Astrocyte of the hippocampus (primary cell): ENCODE measurements around the gene KLHL25.

Source experiments
- DNase-seq: peaks from one replicate; pipeline ENCODE4 v3.0.0; 2011; ENCODE audit warnings: low read depth, low spot score

The KLHL25 gene

GRCh38 chr15:85777250-85778106 lies 17.2 kb downstream of the KLHL25 start:
- no peak for DNase-seq

- DNase-seq = no peak
These were observed 20.8 kb downstream of the KLHL25 start for GRCh38 chr15:85773970-85774369.

DNA sequence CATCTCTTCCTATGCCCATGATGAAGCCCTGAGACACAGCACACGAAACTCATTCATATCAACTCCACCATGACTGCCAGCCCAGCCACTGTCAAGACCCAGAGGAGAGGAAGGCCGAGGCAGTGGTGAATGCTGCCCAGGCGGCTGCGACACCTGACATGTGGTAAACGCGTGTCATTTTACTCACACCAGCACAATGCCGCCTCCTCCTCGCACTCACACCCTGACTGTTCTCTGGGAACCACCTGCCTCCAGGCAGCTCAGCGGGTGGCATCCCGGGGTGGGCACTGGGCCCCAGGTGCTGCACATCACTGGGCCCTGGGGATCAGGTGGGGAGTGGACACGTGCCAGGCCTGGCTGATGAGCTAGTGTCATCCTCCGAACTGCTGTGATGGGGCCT lies 21.5 kb downstream of the KLHL25 start:
- DNase-seq = no peak

- DNase-seq = no peak
These were observed 22.1 kb downstream of the KLHL25 start for GRCh38 chr15:85772668-85773067.

DNA sequence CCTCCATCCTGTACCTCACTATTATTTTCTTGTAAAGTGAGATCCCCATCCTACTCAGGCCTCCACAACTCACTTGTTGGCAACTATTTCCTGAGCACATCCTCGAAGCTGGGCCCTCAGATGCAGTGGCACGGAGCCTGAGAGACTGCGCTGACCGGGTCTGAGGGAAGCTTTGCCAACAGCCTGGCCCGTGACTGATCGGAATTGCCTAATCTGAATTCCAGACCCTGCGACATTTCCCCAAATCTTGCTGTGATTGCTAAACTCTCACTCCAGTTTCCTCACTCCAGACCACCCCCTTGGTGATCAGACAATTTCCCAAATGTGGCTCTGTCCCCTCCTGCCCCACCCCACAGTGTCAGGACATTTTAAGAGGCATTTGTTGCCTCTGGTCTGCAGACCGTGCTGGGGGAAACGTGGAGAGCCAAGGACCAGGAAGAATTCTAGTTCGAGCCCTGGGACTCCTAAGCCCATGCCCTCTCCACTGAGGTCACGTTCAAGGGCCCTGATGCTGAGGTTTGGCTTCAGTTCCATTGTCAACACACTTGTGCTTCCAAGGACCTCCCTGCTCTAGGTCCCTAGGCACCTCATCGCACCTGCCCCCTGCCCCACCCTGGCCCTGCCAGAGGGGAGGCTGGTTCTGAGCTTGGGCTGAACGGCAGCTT lies 22.8 kb downstream of the KLHL25 start:
- no peak for DNase-seq

GRCh38 chr15:85771271-85771670 lies 23.5 kb downstream of the KLHL25 start:
- no peak for DNase-seq

GRCh38 chr15:85770096-85771041 lies 24.4 kb downstream of the KLHL25 start:
- no peak for DNase-seq

DNA sequence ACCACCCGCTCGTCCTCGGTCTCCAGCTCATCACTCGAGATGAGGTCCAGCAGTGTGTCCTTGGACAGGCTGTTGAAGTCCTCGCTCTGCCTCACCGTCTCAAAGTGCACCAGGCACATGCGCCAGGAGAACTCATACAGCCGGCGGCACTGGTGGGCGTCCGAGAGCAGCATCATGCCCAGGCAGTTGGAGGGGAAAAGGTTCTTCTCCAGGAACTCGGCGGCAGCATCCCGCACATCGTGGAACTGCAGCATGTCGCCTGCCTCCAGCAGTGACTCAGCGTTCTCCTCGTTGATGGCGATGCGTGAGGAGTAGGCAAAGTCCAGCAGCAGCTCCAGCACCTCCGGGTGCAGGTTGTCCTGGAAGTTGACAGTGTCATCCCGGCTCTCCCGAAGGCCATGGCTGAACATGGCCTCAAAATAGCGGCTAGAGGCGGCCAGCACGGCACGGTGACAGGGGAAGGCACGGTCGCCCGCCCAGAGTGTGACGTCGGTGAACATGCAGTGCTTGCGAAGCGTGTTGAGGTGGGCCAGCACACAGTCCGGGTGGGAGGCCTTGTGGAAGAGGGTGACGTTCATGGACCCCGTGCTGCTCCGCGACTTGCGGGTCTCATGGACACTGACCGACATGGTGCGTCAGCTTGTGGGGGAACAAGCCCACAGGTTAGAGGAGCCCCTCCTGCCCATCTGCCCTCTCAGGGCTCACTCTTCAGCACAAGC lies 25.4 kb downstream of the KLHL25 start:
- DNase-seq = no peak

DNA sequence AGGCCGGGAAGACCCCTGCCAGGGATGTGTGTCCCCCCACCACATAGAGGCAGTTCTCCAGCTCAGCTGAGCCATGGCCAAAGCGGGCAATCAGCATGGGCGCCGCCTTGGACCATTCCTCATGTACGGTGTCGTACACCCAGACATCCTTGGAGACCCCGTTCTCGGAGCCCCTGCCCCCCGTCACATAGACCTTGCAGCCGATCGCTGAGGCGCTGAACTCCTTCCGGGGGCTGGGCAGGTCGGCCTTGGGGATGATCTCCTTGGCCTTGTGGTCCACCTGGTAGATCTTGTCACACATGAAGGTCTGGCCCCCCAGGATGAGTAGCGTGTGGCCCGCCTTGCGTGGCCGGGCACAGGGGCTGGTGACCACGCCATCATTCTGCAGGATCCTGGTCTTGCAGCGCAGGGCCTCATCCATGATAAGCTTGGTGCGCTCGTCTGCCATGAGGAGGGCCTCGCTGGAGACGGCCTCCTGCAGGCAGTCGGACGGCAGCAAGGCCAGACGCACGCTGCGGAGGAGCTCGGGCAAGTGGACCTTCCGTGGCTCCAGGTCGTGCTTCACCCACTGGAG lies 26.0 kb downstream of the KLHL25 start:
- DNase-seq = no peak

GRCh38 chr15:85767785-85768529 lies 26.8 kb downstream of the KLHL25 start:
- no peak for DNase-seq

- no peak for DNase-seq
These were observed 28.5 kb downstream of the KLHL25 start for GRCh38 chr15:85766001-85766831.

GRCh38 chr15:85764649-85765277 lies 30.0 kb downstream of the KLHL25 start:
- DNase-seq = no peak

GRCh38 chr15:85763673-85764633 lies 30.8 kb downstream of the KLHL25 start:
- DNase-seq = no peak

DNA sequence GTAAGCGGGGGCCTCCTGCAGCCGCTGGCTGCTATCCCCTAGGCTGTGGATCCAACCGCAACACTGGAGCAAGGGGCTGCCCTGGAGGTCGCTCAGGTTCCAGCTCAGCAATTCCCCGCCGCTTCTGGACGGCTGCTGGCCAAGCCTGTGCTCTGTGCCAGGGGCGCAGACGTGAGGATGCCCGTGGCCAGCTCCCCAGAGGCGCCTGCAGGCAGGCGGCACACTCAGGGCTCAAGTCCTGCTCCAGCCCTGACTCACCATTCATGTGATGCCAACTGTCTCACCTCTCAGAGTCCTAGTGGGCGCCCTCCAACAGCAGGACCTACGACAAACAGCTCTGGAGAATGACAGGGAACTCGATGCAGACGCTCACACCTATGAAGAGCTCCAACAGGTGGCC lies 31.6 kb downstream of the KLHL25 start:
- DNase-seq = peak; percentile 64

DNA sequence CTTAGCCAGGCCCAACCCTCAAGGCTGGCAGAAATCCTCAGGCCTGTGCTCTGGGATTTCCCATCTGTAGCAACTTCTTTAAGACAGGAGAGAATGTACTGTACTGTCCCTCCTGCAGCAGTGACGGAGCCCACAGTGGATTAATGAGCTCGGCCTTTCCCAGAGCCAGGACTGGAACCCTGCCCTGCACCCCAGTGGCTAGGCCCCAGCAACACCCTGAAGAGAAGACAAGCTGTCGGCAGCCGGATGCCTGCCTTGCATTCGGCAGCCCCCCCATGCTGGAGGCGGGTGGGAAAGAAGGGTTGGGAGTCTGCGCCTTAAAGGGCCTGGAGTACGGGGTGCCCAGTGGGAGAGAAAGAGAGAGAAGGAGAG lies 32.0 kb downstream of the KLHL25 start:
- no peak for DNase-seq

DNA sequence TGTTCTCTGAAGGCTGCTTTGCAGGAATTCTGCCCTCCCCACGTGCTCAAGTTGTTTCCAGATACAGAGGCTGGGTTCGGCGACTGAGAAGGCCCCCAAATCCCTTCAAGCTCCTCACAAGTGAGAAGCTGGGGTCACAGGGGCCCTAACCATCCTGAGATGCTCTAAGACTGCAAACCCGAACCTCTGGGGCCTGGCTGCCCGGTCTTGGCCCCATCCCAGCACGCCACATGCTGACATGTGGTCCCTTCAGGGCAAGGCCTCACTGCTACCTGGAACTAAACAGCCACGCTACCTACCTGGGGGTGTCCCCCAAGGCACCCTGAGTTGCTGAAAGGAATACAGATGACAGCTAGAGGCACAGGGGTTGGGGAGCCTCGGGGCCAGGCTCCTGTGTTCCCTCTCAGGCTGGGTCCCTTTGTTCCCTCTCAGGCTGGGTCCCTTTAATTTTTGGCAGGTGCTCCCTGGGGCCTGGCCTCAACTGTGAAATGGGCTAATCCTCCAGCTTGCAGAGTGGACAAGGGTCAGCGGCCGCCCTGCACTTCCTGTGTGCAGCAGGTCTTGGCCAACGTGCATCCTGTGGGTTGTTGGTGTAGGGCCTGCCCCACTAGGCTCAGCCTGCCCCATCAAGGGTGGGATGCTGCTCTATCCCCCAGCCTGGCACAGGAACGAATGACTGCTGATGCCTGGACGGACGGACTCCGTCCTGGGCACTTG lies 32.5 kb downstream of the KLHL25 start:
- no peak for DNase-seq

DNA sequence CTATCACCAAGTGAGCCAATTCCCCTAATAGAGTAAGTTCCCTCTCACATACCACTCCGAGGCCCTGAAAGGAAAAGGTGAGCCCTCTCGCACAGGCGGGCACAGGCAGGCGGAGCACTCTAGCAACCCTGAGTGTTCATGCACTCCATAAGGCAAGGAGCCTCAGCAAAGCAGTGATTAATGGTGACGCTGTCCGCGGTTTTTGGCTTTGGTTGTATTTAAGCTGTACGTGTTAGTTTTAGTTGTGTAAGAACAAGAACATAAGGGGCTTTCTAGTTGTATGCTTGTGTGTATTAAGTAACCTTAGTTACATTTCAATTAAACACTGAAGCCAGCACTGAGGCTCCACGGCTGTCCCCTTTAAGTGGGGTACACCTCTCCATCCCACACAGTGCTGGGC lies 33.1 kb downstream of the KLHL25 start:
- peak; percentile 67 for DNase-seq
